GM19455 (cell line): ENCODE measurements around the gene MAD1L1.

Experiments
- ATAC-seq: cut with Tn5 transposase; IDR thresholded peaks from one replicate; pipeline ENCODE4 v1.9.1; 2021; ENCODE audit not compliant: unreplicated experiment

MAD1L1 gene

GRCh38 chr7:2258661-2259365, 26.1 kb upstream of the MAD1L1 start:
- no peak for ATAC-seq

- no peak for ATAC-seq
These were observed 24.9 kb upstream of the MAD1L1 start for GRCh38 chr7:2257651-2258050.

GRCh38 chr7:2257046-2257551, 24.4 kb upstream of the MAD1L1 start:
- ATAC-seq: no peak

DNA sequence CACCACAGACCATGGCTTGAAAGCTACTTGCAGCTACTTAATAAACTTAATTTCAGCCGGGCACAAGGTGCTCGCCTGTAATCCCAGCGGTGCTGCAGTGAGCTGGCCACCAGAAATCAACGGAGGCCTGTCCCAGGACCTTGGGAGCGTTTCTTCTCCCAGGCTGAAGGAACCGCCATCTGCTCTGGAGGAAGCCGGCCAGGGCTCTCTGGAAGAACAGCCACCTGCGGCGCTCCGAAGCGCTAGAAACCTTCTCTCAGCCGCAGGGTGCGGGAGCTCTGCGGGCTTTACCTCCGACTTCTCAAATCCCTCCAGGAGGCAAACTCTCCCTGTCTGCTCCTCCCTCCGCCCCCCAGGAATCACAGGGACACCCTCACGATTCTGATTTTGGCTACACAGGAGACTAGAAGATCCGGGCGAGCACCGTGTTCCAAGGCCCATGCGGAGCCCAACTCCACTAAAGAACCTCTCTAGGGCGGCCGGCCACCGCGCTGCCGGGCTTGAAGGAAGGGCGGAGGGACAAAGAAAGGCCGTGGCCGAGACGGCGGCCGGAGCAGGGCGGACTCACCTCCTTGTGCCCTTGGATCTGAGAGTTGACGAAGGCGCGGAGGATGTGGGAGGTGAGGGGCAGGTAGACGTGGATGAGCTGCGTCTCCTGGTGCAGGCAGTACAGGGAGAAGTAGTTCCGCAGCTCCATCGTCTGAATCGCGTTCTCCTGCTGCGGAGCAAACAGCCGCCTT, 23.7 kb upstream of the MAD1L1 start:
- ATAC-seq: no peak

DNA sequence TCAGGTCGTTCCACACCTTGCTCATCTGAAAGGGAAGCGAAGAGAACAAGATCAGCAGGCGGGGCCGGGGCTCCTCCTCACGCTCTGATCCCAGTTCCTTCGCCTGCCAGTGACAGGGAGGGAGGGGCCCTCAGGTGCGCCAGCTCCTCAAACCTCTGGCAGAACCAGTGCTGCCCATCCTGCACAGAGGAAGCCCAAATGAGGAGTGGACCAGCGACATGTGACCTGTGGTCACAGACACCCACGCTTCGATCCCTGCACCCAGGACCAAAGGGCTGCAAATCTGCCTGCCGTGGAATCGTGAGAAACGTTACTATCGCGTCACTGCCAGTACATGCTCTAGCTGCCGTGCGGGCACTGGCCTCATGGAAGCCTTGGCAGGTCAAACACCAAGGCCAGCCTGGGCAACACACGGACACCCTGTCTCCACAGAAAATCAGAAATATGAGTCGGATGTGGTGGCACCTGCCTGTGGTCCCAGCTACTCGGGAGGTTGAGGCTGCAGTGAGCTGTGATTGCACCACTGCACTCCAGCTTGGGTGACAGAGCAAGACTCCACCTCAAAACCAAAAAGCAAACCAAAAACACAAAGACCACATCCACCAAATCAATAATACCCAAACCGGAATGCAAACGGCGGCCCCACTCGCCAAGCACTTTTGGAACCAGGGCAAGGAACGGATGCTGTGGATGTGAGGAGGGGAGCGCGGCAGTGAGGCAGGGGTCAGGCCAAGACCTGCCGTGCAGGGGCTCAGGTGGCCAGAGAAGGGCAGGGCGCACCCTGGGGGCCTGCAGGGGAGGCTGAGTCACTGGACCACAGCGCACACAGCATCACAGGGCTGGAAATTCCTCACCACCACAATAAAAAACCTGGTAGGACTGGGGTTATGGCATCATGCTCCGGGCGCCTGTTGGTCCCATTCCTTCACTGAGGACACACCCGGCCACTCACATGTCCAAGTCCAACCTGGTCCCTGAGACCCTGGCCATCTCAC, 22.7 kb upstream of the MAD1L1 start:
- ATAC-seq: no peak

GRCh38 chr7:2254429-2255144, 21.8 kb upstream of the MAD1L1 start:
- no peak for ATAC-seq

- no peak for ATAC-seq
These were observed 20.9 kb upstream of the MAD1L1 start for GRCh38 chr7:2253525-2254244.

GRCh38 chr7:2253021-2253420, 20.3 kb upstream of the MAD1L1 start:
- no peak for ATAC-seq

GRCh38 chr7:2251841-2252771, 19.4 kb upstream of the MAD1L1 start:
- ATAC-seq: no peak

DNA sequence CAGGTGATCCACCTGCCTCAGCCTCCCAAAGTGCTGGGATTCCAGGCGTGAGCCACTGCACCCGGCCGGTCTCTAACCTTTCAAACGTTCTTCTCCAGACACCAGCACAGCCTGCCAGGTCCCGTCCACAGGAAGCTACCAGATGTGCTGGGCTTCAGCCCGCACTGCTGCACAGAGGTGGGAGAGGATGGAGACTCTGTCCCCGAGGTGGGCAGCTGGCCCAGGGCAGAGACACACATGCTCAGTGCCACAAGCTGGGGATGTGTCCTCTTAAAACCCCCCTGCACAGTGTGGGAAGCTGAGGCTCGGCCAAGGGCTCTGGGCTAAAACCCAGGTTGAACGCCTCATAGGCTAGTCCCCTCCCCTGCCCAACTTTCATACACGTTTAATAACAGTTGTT, 18.6 kb upstream of the MAD1L1 start:
- ATAC-seq: no peak

DNA sequence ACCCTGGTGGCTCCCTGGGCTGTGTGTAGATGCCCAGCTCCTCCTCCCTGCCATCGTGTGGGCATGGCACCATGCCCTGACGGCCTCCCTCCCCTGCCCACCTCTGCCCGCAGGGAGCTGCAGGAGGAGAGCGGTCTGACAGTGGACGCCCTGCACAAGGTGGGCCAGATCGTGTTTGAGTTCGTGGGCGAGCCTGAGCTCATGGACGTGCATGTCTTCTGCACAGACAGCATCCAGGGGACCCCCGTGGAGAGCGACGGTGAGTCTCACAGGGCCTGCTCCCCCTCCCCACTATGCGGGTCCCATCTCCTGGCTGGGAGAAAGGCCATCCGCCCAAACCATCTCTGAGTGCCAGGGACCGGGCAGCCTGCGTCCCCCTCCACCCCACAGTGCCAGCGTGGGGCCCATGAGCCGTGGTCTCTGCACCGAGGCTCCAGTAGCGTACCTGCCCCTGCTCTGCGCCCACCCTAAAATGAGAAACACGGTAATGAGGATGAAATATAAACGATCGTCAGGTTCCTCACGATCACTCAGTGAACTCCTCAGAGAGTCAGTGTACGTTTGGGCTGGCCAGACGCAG, 17.1 kb upstream of the MAD1L1 start:
- no peak for ATAC-seq

- no peak for ATAC-seq
These were observed 16.4 kb upstream of the MAD1L1 start for GRCh38 chr7:2248984-2249694.

DNA sequence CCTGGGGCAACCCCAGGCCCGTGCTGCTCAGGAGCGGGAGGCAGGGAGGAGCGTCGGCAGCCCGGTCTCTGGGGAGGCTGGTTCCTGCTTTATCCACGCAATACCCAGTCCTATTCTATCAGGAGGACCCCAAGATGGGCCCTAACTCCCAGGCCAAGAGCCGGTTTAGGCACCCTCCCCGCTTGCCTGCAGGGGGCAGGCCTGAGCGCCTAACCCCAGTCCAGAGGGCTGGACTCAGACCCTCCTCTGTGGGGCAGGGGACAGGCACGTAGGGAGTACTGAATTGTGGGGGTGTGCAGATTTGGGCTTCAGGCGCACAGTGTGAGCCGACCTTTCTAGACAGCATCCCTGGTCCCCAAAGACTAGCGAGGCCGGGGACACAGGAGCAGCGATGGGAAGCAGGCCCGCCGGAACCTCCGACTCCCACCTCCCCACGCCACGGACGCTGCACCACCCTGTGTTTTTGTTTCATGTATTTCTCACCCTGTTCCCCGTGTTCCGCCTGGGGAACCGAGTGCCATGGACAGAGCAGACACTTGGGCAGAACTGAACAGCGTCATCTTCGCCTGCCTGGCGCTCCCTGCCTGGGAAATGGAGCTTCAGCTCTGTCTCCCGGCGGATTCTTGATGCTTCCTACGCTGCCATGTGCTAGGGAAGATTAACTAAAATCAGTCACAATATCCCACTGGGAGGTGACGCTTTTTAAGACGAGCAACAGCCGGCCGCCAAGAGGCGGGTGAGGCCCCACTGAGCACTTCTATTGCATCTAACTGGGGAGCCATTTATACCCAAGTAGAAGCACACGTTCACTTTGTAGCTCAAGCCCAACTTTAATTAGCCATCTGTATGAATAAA, 14.6 kb upstream of the MAD1L1 start:
- no peak for ATAC-seq

DNA sequence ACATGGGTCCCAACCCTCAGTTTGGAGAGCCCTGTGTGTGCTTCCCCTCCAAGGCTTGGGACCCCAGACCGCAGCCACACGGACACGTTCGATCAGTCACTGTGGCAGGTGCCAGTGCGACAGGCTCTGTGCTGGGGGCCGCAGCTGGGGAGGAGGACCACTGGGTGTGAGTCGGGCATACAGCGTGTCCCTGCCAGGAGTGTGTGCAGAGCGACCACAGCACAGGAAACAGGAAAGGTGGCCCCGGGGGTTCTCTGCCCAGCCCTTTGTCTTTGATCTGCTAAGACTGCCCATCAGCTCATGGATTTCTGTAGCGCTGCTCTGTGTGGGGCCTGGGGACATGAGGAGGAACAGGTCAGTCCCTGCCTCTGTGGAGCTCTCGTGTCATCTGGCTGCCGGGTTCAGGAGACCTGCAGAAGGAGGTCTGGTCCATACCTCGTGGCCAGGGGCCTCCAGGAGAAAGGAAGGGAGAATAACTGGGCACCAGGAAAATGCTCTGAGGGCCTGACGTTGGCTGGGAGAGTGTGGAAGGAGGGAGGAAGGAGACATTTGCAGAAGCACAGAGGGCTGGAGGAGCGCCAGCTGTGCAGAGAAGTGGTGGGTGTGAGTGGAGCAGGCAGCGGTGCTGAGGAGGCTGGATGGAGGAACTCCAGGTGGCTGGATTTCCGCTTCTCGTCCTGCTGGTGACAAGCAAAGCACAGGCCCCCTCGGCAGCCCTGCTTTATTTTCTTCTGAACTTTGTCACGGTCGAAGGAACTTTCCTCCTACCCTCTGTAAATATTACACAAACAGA, 13.3 kb upstream of the MAD1L1 start:
- ATAC-seq: no peak

DNA sequence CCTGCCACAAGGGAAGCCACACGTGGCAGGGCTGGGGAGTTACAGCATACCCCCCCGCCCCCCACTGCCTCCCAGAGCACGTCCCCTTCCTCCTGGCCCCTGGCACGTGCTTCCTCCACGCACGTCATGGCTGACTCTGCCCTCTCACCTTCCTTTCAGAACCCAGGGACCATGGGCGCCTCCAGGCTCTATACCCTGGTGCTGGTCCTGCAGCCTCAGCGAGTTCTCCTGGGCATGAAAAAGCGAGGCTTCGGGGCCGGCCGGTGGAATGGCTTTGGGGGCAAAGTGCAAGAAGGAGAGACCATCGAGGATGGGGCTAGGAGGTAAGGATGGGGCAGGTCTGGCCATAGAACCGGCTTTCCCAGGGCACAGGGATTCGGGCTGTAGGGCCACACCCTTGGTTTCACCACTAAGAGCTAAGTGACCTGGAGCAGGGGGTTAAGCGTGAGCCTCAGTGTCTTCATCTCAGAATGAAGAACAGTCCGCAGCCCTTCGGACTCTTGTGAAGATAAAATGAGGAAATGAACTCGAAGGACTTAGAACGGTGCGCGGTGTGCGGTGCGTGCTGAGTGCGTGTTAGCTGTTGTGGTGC, 11.8 kb upstream of the MAD1L1 start:
- ATAC-seq: no peak

DNA sequence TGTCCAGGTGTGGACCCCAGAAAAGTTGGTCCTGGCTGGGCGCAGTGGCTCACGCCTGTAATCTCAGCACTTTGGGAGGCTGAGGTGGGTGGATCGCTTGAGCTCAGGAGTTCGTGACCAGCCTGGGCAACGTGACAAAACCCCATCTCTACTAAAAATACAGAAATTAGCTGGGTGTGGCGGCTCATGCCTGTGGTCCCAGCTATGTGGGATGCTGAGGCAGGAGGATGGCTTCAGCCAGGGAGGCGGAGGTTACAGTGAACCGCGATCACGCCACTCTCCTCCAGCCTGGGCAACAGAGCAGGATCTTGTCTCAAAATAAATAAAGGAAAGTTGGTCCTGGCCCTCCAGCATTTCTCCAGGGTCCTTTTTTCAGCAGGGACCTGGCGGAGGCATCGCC, 10.7 kb upstream of the MAD1L1 start:
- ATAC-seq: no peak
